ENCODE results near the gene CHRM2. TPM values are rescaled to one million over a fixed set of nuclear protein-coding genes. Genes with fewer than 3 reads are reported as not detected.

The CHRM2 gene
- polyA plus RNA-seq, 1 of the 3 experiments (the other 2 are of a cell fraction), result 0.23 TPM

- no peaks in the 10 kb centered on the region for H3F3A ChIP-seq (replicated peaks; ENCODE audit: insufficient read depth)
- POLR2A ChIA-PET, result no interaction called here
- H3K36me3 ChIP-seq (replicated peaks in 1 of 2; ENCODE audit: control insufficient read depth in 1 of 2, insufficient read depth in 2 of 2, low read length in 1 of 2), result no peaks in the 10 kb centered on the region
- no peak overlapping the region for H2AFZ ChIP-seq (ENCODE audit: low read depth)
- 81% methylated on average over 4 of the region's 4 CpGs for WGBS (ENCODE audit: low lambda C conversion rate)
- no peak for DNase-seq
- no peak overlapping the region for H3K4me3 ChIP-seq (ENCODE audit: low read depth in 2 of 2, low read length in 1 of 2)
- H3K27me3 ChIP-seq (ENCODE audit: insufficient read depth), result no peaks in the 10 kb centered on the region
- H3K9me2 ChIP-seq, result no peaks in the 10 kb centered on the region
- H3K9ac ChIP-seq, result no peak overlapping the region
- CTCF ChIA-PET, result interaction anchor here (0.9 to 1.9 kb wide), 3 partner anchors 17 to 175 kb away, joined by 3 read pairs; no protein-coding TSS in a partner anchor
- H3K9me3 ChIP-seq, result no peaks in the 10 kb centered on the region
- TF ChIP-seq GATA2 (CRISPR knock-in tag; IDR thresholded peaks at IDR 0.05) (no peak), RFX5 (IDR thresholded peaks at IDR 0.05; ENCODE audit: low read length) (no peak), CHD2 (IDR thresholded peaks at IDR 0.05; ENCODE audit: low read length, partially characterized antibody) (no peak), RXRA (IDR thresholded peaks at IDR 0.05; ENCODE audit: borderline replicate concordance, low read depth) (no peak), FOXJ3 (CRISPR knock-in tag; IDR thresholded peaks at IDR 0.05) (no peak), GABPA (IDR thresholded peaks at IDR 0.05; ENCODE audit: low read depth) (no peak), TAF1 (IDR thresholded peaks at IDR 0.05; ENCODE audit: borderline replicate concordance, low read depth, low read length) (no peak), POLR2AphosphoS5 (IDR thresholded peaks at IDR 0.05; ENCODE audit: low read depth, low read length) (no peak), MEF2A (IDR thresholded peaks at IDR 0.05; ENCODE audit: borderline replicate concordance, low read depth) (no peak), USF2 (IDR thresholded peaks at IDR 0.05; ENCODE audit: borderline replicate concordance, low read depth, low read length) (no peak), RCOR1 (IDR thresholded peaks at IDR 0.05; ENCODE audit: low read length) (no peak), ZBTB33 (IDR thresholded peaks at IDR 0.05; ENCODE audit: borderline replicate concordance, low read depth) (no peak), TEAD4 (IDR thresholded peaks at IDR 0.05; ENCODE audit: borderline replicate concordance, insufficient read depth) (no peak)
- H3K4me2 ChIP-seq, result no peak overlapping the region
- H3K4me1 ChIP-seq (ENCODE audit: control insufficient read depth in 1 of 2, insufficient read depth in 2 of 2, low read depth in 1 of 2, low read length in 1 of 2), result no peaks in the 10 kb centered on the region; a peak in 1 of 4 replicates
- H3K27ac ChIP-seq (ENCODE audit: low read depth in 2 of 2, low read length in 1 of 2), result no peak overlapping the region
- no peaks in the 10 kb centered on the region for H3K79me2 ChIP-seq (ENCODE audit: insufficient read depth)
- no peaks in the 10 kb centered on the region for H4K20me1 ChIP-seq (ENCODE audit: insufficient read depth)
Measured at GRCh38 chr7:136940122-136940521, 71.7 kb downstream of the CHRM2 start.

GRCh38 chr7:136940917-136941316 is 72.5 kb downstream of the CHRM2 start:
- no peak overlapping the region for H3K27ac ChIP-seq (ENCODE audit: low read depth in 2 of 2, low read length in 1 of 2)
- no peaks in the 10 kb centered on the region; a peak in 1 of 4 replicates for H3K4me1 ChIP-seq (ENCODE audit: control insufficient read depth in 1 of 2, insufficient read depth in 2 of 2, low read depth in 1 of 2, low read length in 1 of 2)
- CTCF ChIA-PET, result interaction anchor here (1.9 kb wide), 1 partner anchor 18 kb away, joined by 3 read pairs; no protein-coding TSS in a partner anchor
- H3K27me3 ChIP-seq (ENCODE audit: insufficient read depth), result no peaks in the 10 kb centered on the region
- DNase-seq, result no peak
- H3K4me3 ChIP-seq (ENCODE audit: low read depth in 2 of 2, low read length in 1 of 2), result no peak overlapping the region
- no peak overlapping the region for H3K4me2 ChIP-seq
- H3K36me3 ChIP-seq (replicated peaks in 1 of 2; ENCODE audit: control insufficient read depth in 1 of 2, insufficient read depth in 2 of 2, low read length in 1 of 2), result no peaks in the 10 kb centered on the region
- H3K79me2 ChIP-seq (ENCODE audit: insufficient read depth), result no peaks in the 10 kb centered on the region
- H3F3A ChIP-seq (replicated peaks; ENCODE audit: insufficient read depth), result no peaks in the 10 kb centered on the region
- POLR2A ChIA-PET, result no interaction called here
- no peaks in the 10 kb centered on the region for H3K9me3 ChIP-seq
- WGBS (ENCODE audit: low lambda C conversion rate), result 27% methylated on average over 1 of the region's 1 CpG
- no peaks in the 10 kb centered on the region for H4K20me1 ChIP-seq (ENCODE audit: insufficient read depth)
- no peak overlapping the region for H2AFZ ChIP-seq (ENCODE audit: low read depth)
- H3K9ac ChIP-seq, result no peak overlapping the region
- TF ChIP-seq SMC3 (IDR thresholded peaks at IDR 0.05; ENCODE audit: low read depth, low read length), result no peak
- no peak for TF ChIP-seq TCF12 (IDR thresholded peaks at IDR 0.05)
- TF ChIP-seq ELF1 (IDR thresholded peaks at IDR 0.05), result no peak
- TF ChIP-seq RAD21 (IDR thresholded peaks at IDR 0.05; ENCODE audit: low read length), result no peak
- no peak for TF ChIP-seq ZBTB33 (IDR thresholded peaks at IDR 0.05; ENCODE audit: borderline replicate concordance, low read depth)
- no peak for TF ChIP-seq EZH2phosphoT487 (IDR thresholded peaks at IDR 0.05; ENCODE audit: borderline replicate concordance, low read depth)
- TF ChIP-seq CTCF (IDR thresholded peaks at IDR 0.05), result no peak
- no peaks in the 10 kb centered on the region for H3K9me2 ChIP-seq
